ENCODE data around the gene PRRG2.
A peak's percentile ranks its signal among the peaks of the same experiment; 100 is the strongest.

PRRG2 gene

GRCh38 chr19:49546825-49547565 lies 34.1 kb upstream of the PRRG2 start:
- Histone ChIP-seq H4K20me1 (ENCODE audit: control insufficient read depth, insufficient read depth, low read depth, low read length) (no peaks in the 10 kb centered on the region), H3K4me1 (ENCODE audit: control insufficient read depth, low read length) (no peaks in the 10 kb centered on the region), H3K9me3 (ENCODE audit: control insufficient read depth, insufficient read depth, low read length) (no peaks in the 10 kb centered on the region), H3K79me2 (ENCODE audit: control insufficient read depth, low read length) (no peaks in the 10 kb centered on the region), H3F3A (ENCODE audit: control insufficient read depth, insufficient read depth) (no peaks in the 10 kb centered on the region), H3K36me3 (ENCODE audit: control insufficient read depth, low read length) (no peaks in the 10 kb centered on the region), H3K4me3 (ENCODE audit: low read length) (no peak overlapping the region), H3K27me3 (ENCODE audit: control insufficient read depth, low read length) (no peaks in the 10 kb centered on the region), H3K4me2 (ENCODE audit: low read length) (no peak overlapping the region), H3K9me2 (replicated peaks; ENCODE audit: control insufficient read depth, low read length) (no peaks in the 10 kb centered on the region), H3K27ac (ENCODE audit: low read depth, low read length) (no peak overlapping the region)
- TF ChIP-seq CTCF (IDR thresholded peaks at IDR 0.05; ENCODE audit: low read depth, low read length, poor library complexity, severe bottlenecking) = peak; percentile 84
- TF ChIP-seq EZH2phosphoT487 (IDR thresholded peaks at IDR 0.05; ENCODE audit: borderline replicate concordance, low read length) = no peak

GRCh38 chr19:49549045-49549444 lies 32.1 kb upstream of the PRRG2 start:
- Histone ChIP-seq H3K9me3 (ENCODE audit: control insufficient read depth, insufficient read depth, low read length) (no peaks in the 10 kb centered on the region), H4K20me1 (ENCODE audit: control insufficient read depth, insufficient read depth, low read depth, low read length) (no peaks in the 10 kb centered on the region), H3K9me2 (replicated peaks; ENCODE audit: control insufficient read depth, low read length) (no peaks in the 10 kb centered on the region), H3K4me2 (ENCODE audit: low read length) (no peak overlapping the region), H3K36me3 (ENCODE audit: control insufficient read depth, low read length) (no peaks in the 10 kb centered on the region), H3F3A (ENCODE audit: control insufficient read depth, insufficient read depth) (no peaks in the 10 kb centered on the region), H3K27me3 (ENCODE audit: control insufficient read depth, low read length) (no peaks in the 10 kb centered on the region), H3K4me1 (ENCODE audit: control insufficient read depth, low read length) (no peaks in the 10 kb centered on the region), H3K79me2 (ENCODE audit: control insufficient read depth, low read length) (no peaks in the 10 kb centered on the region), H3K27ac (ENCODE audit: low read depth, low read length) (no peak overlapping the region), H3K4me3 (ENCODE audit: low read length) (no peak overlapping the region)
- no peak for TF ChIP-seq EZH2phosphoT487 (IDR thresholded peaks at IDR 0.05; ENCODE audit: borderline replicate concordance, low read length)
- no peak for TF ChIP-seq CTCF (IDR thresholded peaks at IDR 0.05; ENCODE audit: low read depth, low read length, poor library complexity, severe bottlenecking)

GRCh38 chr19:49551531-49551930 lies 29.6 kb upstream of the PRRG2 start:
- Histone ChIP-seq H3K9me2 (replicated peaks; ENCODE audit: control insufficient read depth, low read length) (no peaks in the 10 kb centered on the region), H3K27me3 (ENCODE audit: control insufficient read depth, low read length) (no peaks in the 10 kb centered on the region), H3F3A (ENCODE audit: control insufficient read depth, insufficient read depth) (no peaks in the 10 kb centered on the region), H3K9me3 (ENCODE audit: control insufficient read depth, insufficient read depth, low read length) (no peaks in the 10 kb centered on the region), H3K4me3 (ENCODE audit: low read length) (no peak overlapping the region), H3K79me2 (ENCODE audit: control insufficient read depth, low read length) (no peaks in the 10 kb centered on the region), H3K4me1 (ENCODE audit: control insufficient read depth, low read length) (no peaks in the 10 kb centered on the region), H3K36me3 (ENCODE audit: control insufficient read depth, low read length) (peaks cover 13% of the 10 kb centered on the region), H3K27ac (ENCODE audit: low read depth, low read length) (no peak overlapping the region), H3K4me2 (ENCODE audit: low read length) (no peak overlapping the region), H4K20me1 (ENCODE audit: control insufficient read depth, insufficient read depth, low read depth, low read length) (no peaks in the 10 kb centered on the region)
- TF ChIP-seq EZH2phosphoT487 (IDR thresholded peaks at IDR 0.05; ENCODE audit: borderline replicate concordance, low read length) (no peak), CTCF (IDR thresholded peaks at IDR 0.05; ENCODE audit: low read depth, low read length, poor library complexity, severe bottlenecking) (no peak)

Data from DOHH2 (cell line).